Neural cell (in vitro differentiated cells): ENCODE results near the gene MGAT5B. TPM values are rescaled to one million over a fixed set of nuclear protein-coding genes. Genes with fewer than 3 reads are reported as not detected.

Source experiments
- H2AFZ ChIP-seq: fragments of 200-600, 300-800 bp; sonication (generic), shearing (Covaris generic); 2 replicates; pipeline ENCODE4 v1.6.0; 2014; ENCODE audit warnings: low read depth, mild to moderate bottlenecking, antibody characterized with exemption, low read length, moderate library complexity
- H3F3A ChIP-seq: fragments of 200-600 bp; shearing (Covaris generic); 2 replicates; pipeline ENCODE4 v1.6.1; 2016; ENCODE audit warnings: mild to moderate bottlenecking, moderate library complexity, mixed read lengths, antibody characterized with exemption, low read length; ENCODE audit not compliant: insufficient read depth, poor library complexity, severe bottlenecking
- H3K27ac ChIP-seq: fragments of 200-600, 300-800 bp; sonication (generic), shearing (Covaris generic); 2 replicates; pipeline ENCODE4 v1.5.1; 2014; ENCODE audit warnings: mild to moderate bottlenecking, low read length, moderate library complexity
- H3K27me3 ChIP-seq: fragments of 300-800, 200-600 bp; sonication (generic), shearing (Covaris generic); 2 replicates; pipeline ENCODE4 v1.6.0; 2014; ENCODE audit warnings: mild to moderate bottlenecking, low read depth, low read length, moderate library complexity; ENCODE audit not compliant: insufficient read depth
- H3K36me3 ChIP-seq: fragments of 300-800, 200-600 bp; sonication (generic), shearing (Covaris generic); 2 replicates; pipeline ENCODE4 v1.5.1; 2014; ENCODE audit warnings: mild to moderate bottlenecking, antibody characterized with exemption, low read length, moderate library complexity; ENCODE audit not compliant: insufficient read depth
- H3K4me2 ChIP-seq: fragments of 300-800, 200-600 bp; sonication (generic), shearing (Covaris generic); 2 replicates; pipeline ENCODE4 v1.6.0; 2014; ENCODE audit warnings: mild to moderate bottlenecking, low read length
- H3K4me3 ChIP-seq: fragments of 300-800, 200-600 bp; sonication (generic), shearing (Covaris generic); 2 replicates; pipeline ENCODE4 v1.5.1; 2014; ENCODE audit warnings: mild to moderate bottlenecking, low read length, moderate library complexity
- H3K79me2 ChIP-seq: fragments of 200-600 bp; shearing (Covaris generic); replicated peaks from 2 replicates; pipeline ENCODE4 v1.6.0; 2014; ENCODE audit warnings: mild to moderate bottlenecking, low read length, moderate library complexity; ENCODE audit not compliant: insufficient read depth
- H3K9ac ChIP-seq: fragments of 300-800, 200-600 bp; sonication (generic), shearing (Covaris generic); 2 replicates; pipeline ENCODE4 v1.6.1; 2016; ENCODE audit warnings: mild to moderate bottlenecking, low read length, mixed read lengths
- H3K9me2 ChIP-seq: fragments of 200-600 bp; shearing (Covaris generic); 2 replicates; pipeline ENCODE4 v1.6.1; 2016; ENCODE audit warnings: mild to moderate bottlenecking, low read length, mixed read lengths; ENCODE audit not compliant: insufficient read depth
- H3K9me3 ChIP-seq: fragments of 200-600, 300-800 bp; sonication (generic), shearing (Covaris generic); 2 replicates; pipeline ENCODE4 v1.6.1; 2016; ENCODE audit warnings: mild to moderate bottlenecking, mixed run types, low read length, moderate library complexity, mixed read lengths
- H4K20me1 ChIP-seq: fragments of 200-600 bp; shearing (Covaris generic); 2 replicates; pipeline ENCODE4 v1.6.1; 2016; ENCODE audit warnings: mild to moderate bottlenecking, mixed run types; ENCODE audit not compliant: insufficient read depth
- EP300 ChIP-seq: fragments of 450-650 bp; conservative IDR thresholded peaks from 2 replicates; pipeline ENCODE4 v1.6.1; 2014; ENCODE audit warnings: antibody characterized with exemption, mild to moderate bottlenecking, moderate library complexity; ENCODE audit not compliant: poor library complexity, severe bottlenecking
- EZH2 ChIP-seq: fragments of 200-600, 300-800 bp; shearing (Covaris generic), sonication (generic); IDR thresholded peaks from 2 replicates; pipeline ENCODE4 v1.6.1; 2014; ENCODE audit warnings: antibody characterized with exemption, low read length, borderline replicate concordance, mild to moderate bottlenecking; ENCODE audit not compliant: insufficient read depth, poor library complexity, severe bottlenecking
- MXI1 ChIP-seq: fragments of 450-650 bp; conservative IDR thresholded peaks from 2 replicates; pipeline ENCODE4 v1.6.1; 2014; ENCODE audit warnings: antibody characterized with exemption, mild to moderate bottlenecking; ENCODE audit not compliant: poor library complexity, severe bottlenecking
- POLR2AphosphoS5 ChIP-seq: IDR thresholded peaks from 2 replicates; pipeline ENCODE4 v1.6.1; 2012
- RAD21 ChIP-seq: fragments of 450-650 bp; conservative IDR thresholded peaks from 2 replicates; pipeline ENCODE4 v1.6.1; 2014; ENCODE audit warnings: antibody characterized with exemption, mild to moderate bottlenecking, moderate library complexity
- SMC3 ChIP-seq: fragments of 450-650 bp; conservative IDR thresholded peaks from 2 replicates; pipeline ENCODE4 v1.6.1; 2014; ENCODE audit warnings: antibody characterized with exemption, mild to moderate bottlenecking, moderate library complexity; ENCODE audit not compliant: poor library complexity
- TAF1 ChIP-seq: IDR thresholded peaks from 2 replicates; pipeline ENCODE4 v1.6.1; 2012; ENCODE audit warnings: low read depth
- polyA plus RNA-seq: library from polyadenylated mRNA; depleted of rRNA; stranded (reverse); fragments of >200 nt; gene quantifications from 2 replicates; pipeline ENCODE4 v1.2.3, GENCODE V29; 2014
- TF ChIP-seq, protein P1 (sequence below): fragments of 450-650 bp; IDR thresholded peaks from 2 replicates; pipeline ENCODE4 v1.5.1; 2014; ENCODE audit warnings: antibody characterized with exemption, mild to moderate bottlenecking, moderate library complexity; ENCODE audit not compliant: poor library complexity, severe bottlenecking
- TF ChIP-seq, protein P2 (sequence below): IDR thresholded peaks from 2 replicates; pipeline ENCODE4 v1.6.1; 2012; ENCODE audit warnings: borderline replicate concordance

The MGAT5B gene
- polyA plus RNA-seq, 1 donor from 2014 or later: 8.8 TPM

DNA sequence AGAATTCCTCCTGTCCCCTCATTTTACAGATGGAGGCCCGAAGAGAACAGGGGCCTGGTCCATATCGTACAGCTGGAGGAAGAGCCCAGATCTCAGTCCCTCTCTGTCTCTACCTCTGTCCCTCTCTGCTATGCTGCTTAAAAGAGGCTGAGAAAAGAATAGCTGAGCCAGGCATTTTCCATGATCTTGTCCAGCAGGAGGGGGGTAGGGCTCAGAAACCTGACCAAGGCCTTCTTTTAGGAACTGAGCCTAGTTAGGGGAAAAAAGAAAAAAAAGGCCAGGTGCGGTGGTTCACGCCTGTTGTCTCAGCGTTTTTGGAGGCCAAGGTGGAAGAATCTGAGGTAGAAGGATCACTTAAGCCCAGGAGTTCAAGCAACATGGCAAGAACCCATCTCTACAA is 84.2 kb downstream of the MGAT5B start:
- no peaks in the 10 kb centered on the region for H3K27me3 ChIP-seq
- no peaks in the 10 kb centered on the region for H3K9me3 ChIP-seq
- no peaks in the 10 kb centered on the region for H3K9me2 ChIP-seq
- H4K20me1 ChIP-seq: no peaks in the 10 kb centered on the region
- no peak overlapping the region for H2AFZ ChIP-seq
- H3K9ac ChIP-seq: no peak overlapping the region
- no peak overlapping the region for H3K27ac ChIP-seq
- no peak overlapping the region for H3K4me2 ChIP-seq
- no peak overlapping the region for H3K4me3 ChIP-seq
- H3K79me2 ChIP-seq: no peaks in the 10 kb centered on the region
- H3K36me3 ChIP-seq: no peaks in the 10 kb centered on the region
- TF ChIP-seq RAD21: no peak
- TF ChIP-seq SMC3: no peak
- no peak for TF ChIP-seq EP300
- TF ChIP-seq MXI1: no peak
- TF ChIP-seq, protein P1, sequence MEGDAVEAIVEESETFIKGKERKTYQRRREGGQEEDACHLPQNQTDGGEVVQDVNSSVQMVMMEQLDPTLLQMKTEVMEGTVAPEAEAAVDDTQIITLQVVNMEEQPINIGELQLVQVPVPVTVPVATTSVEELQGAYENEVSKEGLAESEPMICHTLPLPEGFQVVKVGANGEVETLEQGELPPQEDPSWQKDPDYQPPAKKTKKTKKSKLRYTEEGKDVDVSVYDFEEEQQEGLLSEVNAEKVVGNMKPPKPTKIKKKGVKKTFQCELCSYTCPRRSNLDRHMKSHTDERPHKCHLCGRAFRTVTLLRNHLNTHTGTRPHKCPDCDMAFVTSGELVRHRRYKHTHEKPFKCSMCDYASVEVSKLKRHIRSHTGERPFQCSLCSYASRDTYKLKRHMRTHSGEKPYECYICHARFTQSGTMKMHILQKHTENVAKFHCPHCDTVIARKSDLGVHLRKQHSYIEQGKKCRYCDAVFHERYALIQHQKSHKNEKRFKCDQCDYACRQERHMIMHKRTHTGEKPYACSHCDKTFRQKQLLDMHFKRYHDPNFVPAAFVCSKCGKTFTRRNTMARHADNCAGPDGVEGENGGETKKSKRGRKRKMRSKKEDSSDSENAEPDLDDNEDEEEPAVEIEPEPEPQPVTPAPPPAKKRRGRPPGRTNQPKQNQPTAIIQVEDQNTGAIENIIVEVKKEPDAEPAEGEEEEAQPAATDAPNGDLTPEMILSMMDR: no peak
- no peak for TF ChIP-seq EZH2
- TF ChIP-seq TAF1: no peak
- no peak for TF ChIP-seq POLR2AphosphoS5
- TF ChIP-seq, protein P2, sequence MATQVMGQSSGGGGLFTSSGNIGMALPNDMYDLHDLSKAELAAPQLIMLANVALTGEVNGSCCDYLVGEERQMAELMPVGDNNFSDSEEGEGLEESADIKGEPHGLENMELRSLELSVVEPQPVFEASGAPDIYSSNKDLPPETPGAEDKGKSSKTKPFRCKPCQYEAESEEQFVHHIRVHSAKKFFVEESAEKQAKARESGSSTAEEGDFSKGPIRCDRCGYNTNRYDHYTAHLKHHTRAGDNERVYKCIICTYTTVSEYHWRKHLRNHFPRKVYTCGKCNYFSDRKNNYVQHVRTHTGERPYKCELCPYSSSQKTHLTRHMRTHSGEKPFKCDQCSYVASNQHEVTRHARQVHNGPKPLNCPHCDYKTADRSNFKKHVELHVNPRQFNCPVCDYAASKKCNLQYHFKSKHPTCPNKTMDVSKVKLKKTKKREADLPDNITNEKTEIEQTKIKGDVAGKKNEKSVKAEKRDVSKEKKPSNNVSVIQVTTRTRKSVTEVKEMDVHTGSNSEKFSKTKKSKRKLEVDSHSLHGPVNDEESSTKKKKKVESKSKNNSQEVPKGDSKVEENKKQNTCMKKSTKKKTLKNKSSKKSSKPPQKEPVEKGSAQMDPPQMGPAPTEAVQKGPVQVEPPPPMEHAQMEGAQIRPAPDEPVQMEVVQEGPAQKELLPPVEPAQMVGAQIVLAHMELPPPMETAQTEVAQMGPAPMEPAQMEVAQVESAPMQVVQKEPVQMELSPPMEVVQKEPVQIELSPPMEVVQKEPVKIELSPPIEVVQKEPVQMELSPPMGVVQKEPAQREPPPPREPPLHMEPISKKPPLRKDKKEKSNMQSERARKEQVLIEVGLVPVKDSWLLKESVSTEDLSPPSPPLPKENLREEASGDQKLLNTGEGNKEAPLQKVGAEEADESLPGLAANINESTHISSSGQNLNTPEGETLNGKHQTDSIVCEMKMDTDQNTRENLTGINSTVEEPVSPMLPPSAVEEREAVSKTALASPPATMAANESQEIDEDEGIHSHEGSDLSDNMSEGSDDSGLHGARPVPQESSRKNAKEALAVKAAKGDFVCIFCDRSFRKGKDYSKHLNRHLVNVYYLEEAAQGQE: no peak
- no peaks in the 10 kb centered on the region for H3F3A ChIP-seq

- Histone ChIP-seq H4K20me1 (no peaks in the 10 kb centered on the region), H3K4me2 (no peak overlapping the region), H3K27me3 (no peaks in the 10 kb centered on the region), H3K4me3 (no peak overlapping the region), H2AFZ (no peak overlapping the region), H3K27ac (no peak overlapping the region), H3F3A (no peaks in the 10 kb centered on the region), H3K9ac (no peak overlapping the region), H3K79me2 (no peaks in the 10 kb centered on the region), H3K9me2 (no peaks in the 10 kb centered on the region), H3K36me3 (no peaks in the 10 kb centered on the region), H3K9me3 (no peaks in the 10 kb centered on the region)
- TF ChIP-seq TAF1 (no peak), SMC3 (no peak), MXI1 (no peak), RAD21 (no peak)
- TF ChIP-seq, protein P1: no peak
These were observed 84.9 kb downstream of the MGAT5B start for GRCh38 chr17:76953066-76953465.
